Endothelial cell of umbilical vein (primary cell): Measurements from ENCODE around the gene GPANK1. TPM values are rescaled to one million over a fixed set of nuclear protein-coding genes. Genes with fewer than 3 reads are reported as not detected.

Source experiments
- BruUV-seq: library from RNA; stranded (reverse); fragments of 400-500 nt; replicated peaks from 2 replicates; lab custom pipeline; 2021; lab: Mats Ljungman, UMichigan
- CTCF ChIA-PET: fragments of 300-600, 350-600 bp; sonication (Branson Sonifier 250); formaldehyde crosslinking; loops from one replicate; lab custom pipeline; 2021; ENCODE audit warnings: antibody characterized with exemption, inconsistent platforms; lab: Charles Lee
- POLR2A ChIA-PET: fragments of 300-600, 350-600 bp; sonication (Branson Sonifier 250); formaldehyde crosslinking; loops from one replicate; lab custom pipeline; 2021; ENCODE audit warnings: antibody characterized with exemption, inconsistent platforms; lab: Charles Lee
- DNase-seq: peaks from one replicate; pipeline ENCODE4 v3.0.0-alpha.2; 2011; ENCODE audit warnings: low read depth, low spot score
- FAIRE-seq: peaks from 2 replicates; lab custom pipeline; 2011; peaks lifted over from hg19 to GRCh38; lab: Jason Lieb, UNC
- H2AFZ ChIP-seq: 2 replicates; pipeline ENCODE4 v1.6.0; 2012; ENCODE audit warnings: low read depth, low read length, control low read depth, inconsistent platforms
- H3K27ac ChIP-seq: 2 replicates; pipeline ENCODE4 v1.5.1; 2011; ENCODE audit warnings: low read depth, mild to moderate bottlenecking, control low read depth, low read length, moderate library complexity; ENCODE audit not compliant: insufficient read depth
- H3K27me3 ChIP-seq, 2 experiments: 2 replicates each; pipeline versions ENCODE4 v1.6.0 to v1.6.1; 2011; ENCODE audit warnings: low read length in 2 of 2, mixed read lengths in 1 of 2; ENCODE audit not compliant: control insufficient read depth in 2 of 2, insufficient read depth in 2 of 2
- H3K36me3 ChIP-seq, 2 experiments: 2 replicates in 1 of 2; 3 replicates in 1 of 2; pipeline ENCODE4 v1.5.1; 2011; ENCODE audit warnings: low read length in 2 of 2, mild to moderate bottlenecking in 1 of 2, moderate library complexity in 1 of 2; ENCODE audit not compliant: control insufficient read depth in 2 of 2, insufficient read depth in 2 of 2; ENCODE audit errors: extremely low read depth in 1 of 2
- H3K4me1 ChIP-seq: 3 replicates; pipeline ENCODE4 v1.5.1; 2011; ENCODE audit warnings: mild to moderate bottlenecking, low read length; ENCODE audit not compliant: control insufficient read depth, insufficient read depth; ENCODE audit errors: extremely low read depth
- H3K4me2 ChIP-seq: 2 replicates; pipeline ENCODE4 v1.6.1; 2011; ENCODE audit warnings: low read length, control low read depth, mixed read lengths; ENCODE audit not compliant: insufficient read depth
- H3K4me3 ChIP-seq, 3 experiments: fragments of 200-600 bp in 1 of 3; sonication (generic), shearing (Covaris generic) in 1 of 3; replicated peaks in 1 of 3; 2 replicates each; pipeline ENCODE4 v1.5.1; 2011 to 2016; ENCODE audit warnings: control low read depth in 3 of 3, low read length in 3 of 3, mild to moderate bottlenecking in 2 of 3, inconsistent platforms in 1 of 3, low read depth in 1 of 3, moderate library complexity in 1 of 3; ENCODE audit not compliant: insufficient read depth in 1 of 3
- H3K79me2 ChIP-seq: 2 replicates; pipeline ENCODE4 v1.6.0; 2012; ENCODE audit warnings: low read length, inconsistent platforms; ENCODE audit not compliant: control insufficient read depth, insufficient read depth
- H3K9ac ChIP-seq: replicated peaks from 2 replicates; pipeline ENCODE3; 2011; ENCODE audit warnings: low read length, control low read depth; ENCODE audit not compliant: insufficient read depth; ENCODE audit errors: extremely low read depth
- H3K9me1 ChIP-seq: replicated peaks from 3 replicates; pipeline ENCODE4 v1.6.0; 2011; ENCODE audit warnings: mild to moderate bottlenecking, low read length; ENCODE audit not compliant: control insufficient read depth, insufficient read depth; ENCODE audit errors: extremely low read depth
- H3K9me3 ChIP-seq: replicated peaks from 2 replicates; pipeline ENCODE4 v1.5.1; 2012; ENCODE audit warnings: low read length, inconsistent platforms; ENCODE audit not compliant: control insufficient read depth, insufficient read depth
- H4K20me1 ChIP-seq: replicated peaks from 2 replicates; pipeline ENCODE3; 2011; ENCODE audit warnings: mild to moderate bottlenecking, low read length; ENCODE audit not compliant: control insufficient read depth, insufficient read depth; ENCODE audit errors: extremely low read depth
- CTCF ChIP-seq, 2 donors: IDR thresholded peaks; 1 replicate in 1 of 2; 2 replicates in 1 of 2; pipeline ENCODE4 v1.5.1; 2011; ENCODE audit warnings: low read length in 2 of 2, mild to moderate bottlenecking in 2 of 2, moderate library complexity in 2 of 2, control low read depth in 1 of 2, inconsistent platforms in 1 of 2, low read depth in 1 of 2; ENCODE audit not compliant: insufficient read depth in 1 of 2; ENCODE audit errors: extremely low read depth in 1 of 2
- EZH2 ChIP-seq: IDR thresholded peaks from 2 replicates; pipeline ENCODE4 v1.6.1; 2012; ENCODE audit warnings: borderline replicate concordance, low read depth, mild to moderate bottlenecking, moderate library complexity, low read length, inconsistent platforms; ENCODE audit not compliant: severe bottlenecking
- FOS ChIP-seq: IDR thresholded peaks from 2 replicates; pipeline ENCODE4 v1.6.1; 2011; ENCODE audit warnings: mild to moderate bottlenecking, low read length, moderate library complexity, borderline replicate concordance; ENCODE audit not compliant: insufficient read depth
- GATA2 ChIP-seq: IDR thresholded peaks from 2 replicates; pipeline ENCODE4 v1.7.0; 2011; ENCODE audit warnings: low read depth, mild to moderate bottlenecking, moderate library complexity, mixed read lengths, low read length; ENCODE audit not compliant: insufficient read length, insufficient read depth
- JUN ChIP-seq: IDR thresholded peaks from 2 replicates; pipeline ENCODE4 v1.6.1; 2011; ENCODE audit warnings: borderline replicate concordance, low read depth; ENCODE audit not compliant: insufficient read length, insufficient read depth
- MAX ChIP-seq: IDR thresholded peaks from 2 replicates; pipeline ENCODE4 v1.6.1; 2011; ENCODE audit not compliant: insufficient read depth, insufficient read length
- MYC ChIP-seq: IDR thresholded peaks from one replicate; pipeline ENCODE4 v1.6.1; 2011; ENCODE audit warnings: mild to moderate bottlenecking, low read depth, low read length
- POLR2AphosphoS5 ChIP-seq: IDR thresholded peaks from 2 replicates; pipeline ENCODE4 v1.6.1; 2012; ENCODE audit warnings: low read depth, mild to moderate bottlenecking, control low read depth, low read length, moderate library complexity; ENCODE audit not compliant: insufficient read depth
- dilution Hi-C: fragments of 300-500 bp; cut with MboI; formaldehyde crosslinking; loops from one replicate; pipeline ENCODE4 v1.15.0; 2019; ENCODE audit warnings: low sequenced_read_pairs; ENCODE audit not compliant: extremely low pct_ligation_motif_present
- intact Hi-C: fragments of 100-400 bp; cut with micrococcal nuclease; formaldehyde crosslinking; loops from one replicate; pipeline ENCODE4 v1.10.0; 2022
- polyA plus RNA-seq, 4 experiments: library from polyadenylated mRNA; depleted of rRNA in 3 of 4; stranded (reverse) in 3 of 4; unstranded in 1 of 4; fragments of >200 nt; gene quantifications; 2 replicates each; pipeline versions ENCODE4 v1.2.1 to v1.2.3, GENCODE V29; 2011 to 2012; ENCODE audit warnings: missing spikeins in 1 of 4
- total RNA-seq: library from RNA; stranded (reverse); gene quantifications from 2 replicates; pipeline ENCODE4 v1.2.3, GENCODE V29; 2021

GPANK1 gene
- total and polyA plus RNA-seq, 2 donors (not counting 3 experiments of a cell fraction or from before 2014, with no cell fraction given) = 12.6 to 17.5 TPM

GRCh38 chr6:31632279-31632946 lies 32.4 kb downstream of the GPANK1 start:
- Histone ChIP-seq H3K9ac (no peak overlapping the region), H3K27ac (no peak overlapping the region), H3K4me3 (no peak overlapping the region), H2AFZ (no peak overlapping the region), H3K79me2 (peaks cover 23% of the 10 kb centered on the region), H3K27me3 (no peaks in the 10 kb centered on the region), H3K9me3 (no peaks in the 10 kb centered on the region), H3K4me1 (no peaks in the 10 kb centered on the region), H4K20me1 (peaks cover 3% of the 10 kb centered on the region), H3K9me1 (no peaks in the 10 kb centered on the region), H3K36me3 (peaks cover 54 to 87% of the 10 kb centered on the region in 2 experiments), H3K4me2 (no peak overlapping the region)
- DNase-seq (no peak), FAIRE-seq (no peak)
- TF ChIP-seq MAX (no peak), JUN (no peak), GATA2 (no peak), MYC (no peak), EZH2 (no peak), CTCF (IDR thresholded peaks at IDR 0.05; ENCODE audit: extremely low read depth in 1 of 2, insufficient read depth in 1 of 2, low read depth in 1 of 2, low read length in 2 of 2) (no peak), FOS (no peak), POLR2AphosphoS5 (no peak)
- BruUV-seq = no TSS peak
- intact Hi-C loops = no loop called here
- ChIA-PET CTCF (no interaction called here), POLR2A (no interaction called here)
- dilution Hi-C loops = no loop called here
